Breast epithelium (tissue), 3 donors: ENCODE data around the gene GP1BB.

Source experiments
- POLR2A ChIP-seq: fragments of 450-650 bp; IDR thresholded peaks from one replicate; pipeline ENCODE4 v1.6.1; 2016; ENCODE audit warnings: antibody characterized with exemption, mild to moderate bottlenecking, moderate library complexity
- POLR2AphosphoS5 ChIP-seq, 3 donors: sonication (generic); formaldehyde crosslinking; IDR thresholded peaks; one replicate each; pipeline ENCODE4 v1.6.1; 2017; ENCODE audit warnings: antibody characterized with exemption in 3 of 3
- TF ChIP-seq, protein P1 (sequence below), 3 donors: fragments of 450-650 bp; IDR thresholded peaks; one replicate each; pipeline ENCODE4 v1.5.1; 2016 to 2017; ENCODE audit warnings: antibody characterized with exemption in 3 of 3, mild to moderate bottlenecking in 3 of 3, moderate library complexity in 3 of 3

DNA sequence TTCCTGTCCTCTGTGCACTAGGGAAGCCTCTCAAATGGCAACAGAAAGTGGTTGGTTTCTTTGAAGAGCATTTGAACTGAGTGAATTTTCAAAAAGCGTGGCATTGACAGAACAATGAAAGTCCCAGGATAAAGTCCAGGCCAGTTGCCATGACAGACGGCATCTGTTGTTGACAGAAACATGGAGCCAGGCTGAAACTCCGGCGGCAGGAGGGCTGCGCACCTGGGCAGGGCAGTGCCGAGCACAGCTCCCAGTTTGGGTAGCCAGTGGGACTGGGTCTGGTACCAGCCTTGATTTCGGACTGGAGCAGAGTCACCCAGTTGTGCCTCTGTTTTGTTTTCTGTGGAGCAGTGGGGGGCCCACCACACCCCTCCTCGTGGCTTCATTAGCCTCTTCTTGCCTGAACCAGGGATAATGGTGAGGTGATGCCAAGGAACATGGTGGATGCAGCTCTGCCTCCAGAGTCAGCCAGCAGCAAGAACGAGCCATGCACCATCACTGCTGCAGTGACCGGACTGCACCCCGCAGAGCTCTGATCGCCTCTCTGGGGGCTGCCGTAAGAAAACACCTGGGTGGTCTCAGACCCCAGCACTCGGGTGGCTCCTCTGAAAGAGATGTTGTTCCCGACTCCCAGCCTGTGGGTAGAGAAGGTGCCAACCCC is 18.9 kb upstream of the GP1BB start:
- TF ChIP-seq, protein P1, sequence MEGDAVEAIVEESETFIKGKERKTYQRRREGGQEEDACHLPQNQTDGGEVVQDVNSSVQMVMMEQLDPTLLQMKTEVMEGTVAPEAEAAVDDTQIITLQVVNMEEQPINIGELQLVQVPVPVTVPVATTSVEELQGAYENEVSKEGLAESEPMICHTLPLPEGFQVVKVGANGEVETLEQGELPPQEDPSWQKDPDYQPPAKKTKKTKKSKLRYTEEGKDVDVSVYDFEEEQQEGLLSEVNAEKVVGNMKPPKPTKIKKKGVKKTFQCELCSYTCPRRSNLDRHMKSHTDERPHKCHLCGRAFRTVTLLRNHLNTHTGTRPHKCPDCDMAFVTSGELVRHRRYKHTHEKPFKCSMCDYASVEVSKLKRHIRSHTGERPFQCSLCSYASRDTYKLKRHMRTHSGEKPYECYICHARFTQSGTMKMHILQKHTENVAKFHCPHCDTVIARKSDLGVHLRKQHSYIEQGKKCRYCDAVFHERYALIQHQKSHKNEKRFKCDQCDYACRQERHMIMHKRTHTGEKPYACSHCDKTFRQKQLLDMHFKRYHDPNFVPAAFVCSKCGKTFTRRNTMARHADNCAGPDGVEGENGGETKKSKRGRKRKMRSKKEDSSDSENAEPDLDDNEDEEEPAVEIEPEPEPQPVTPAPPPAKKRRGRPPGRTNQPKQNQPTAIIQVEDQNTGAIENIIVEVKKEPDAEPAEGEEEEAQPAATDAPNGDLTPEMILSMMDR (IDR thresholded peaks at IDR 0.05) = no peak
- TF ChIP-seq POLR2A = no peak
- TF ChIP-seq POLR2AphosphoS5 (IDR thresholded peaks at IDR 0.05) = no peak
